Measurements from ENCODE around the gene ZNF207. TPM values are rescaled to one million over a fixed set of nuclear protein-coding genes. Genes with fewer than 3 reads are reported as not detected.

The ZNF207 gene
- 245 TPM for polyA plus RNA-seq (2013)

- H3K27me3 ChIP-seq (replicated peaks in 2 of 5; ENCODE audit: control insufficient read depth in 4 of 5, insufficient read depth in 5 of 5, low read length in 4 of 5), result no peaks in the 10 kb centered on the region
- WGBS (ENCODE audit: insufficient coverage), result 0% methylated on average over 29 of the region's 47 CpGs
- CTCF ChIA-PET, result interaction anchor here (1.3 to 1.8 kb wide), 2 partner anchors 9 kb away, joined by 3 to 4 read pairs; no protein-coding TSS in a partner anchor
- H3K27ac ChIP-seq (ENCODE audit: insufficient read depth in 1 of 2, low read depth in 1 of 2, low read length in 2 of 2, poor library complexity in 1 of 2, severe bottlenecking in 2 of 2), result peak within 1 kb of the TSS; percentile 99
- H3K9me3 ChIP-seq (ENCODE audit: control extremely low read depth in 1 of 5, control insufficient read depth in 4 of 5, insufficient read depth in 2 of 5, low read depth in 1 of 5, low read length in 4 of 5), result no peaks in the 10 kb centered on the region
- peak; percentile 97 to 98 (median 98) for DNase-seq
- peak within 1 kb of the TSS; percentile 92 to 100 (median 99) for H3K4me3 ChIP-seq (ENCODE audit: control insufficient read depth in 1 of 7, extremely low read depth in 1 of 7, insufficient read depth in 4 of 7, low read depth in 2 of 7, low read length in 6 of 7)
- H3K36me3 ChIP-seq (ENCODE audit: control insufficient read depth in 4 of 4, insufficient read depth in 4 of 4, low read length in 3 of 4), result peaks cover under 1 to 24% (median 12%) of the 10 kb centered on the region in 4 experiments
- H3K4me1 ChIP-seq (ENCODE audit: control extremely low read depth in 1 of 4, control insufficient read depth in 4 of 4, insufficient read depth in 4 of 4, low read length in 3 of 4), result peaks cover 7 to 35% (median 19%) of the 10 kb centered on the region in 4 experiments
- POLR2A ChIA-PET, result interaction anchor here (0.9 to 1.1 kb wide), 2 partner anchors 8 to 9 kb away, joined by 3 to 7 read pairs; partner anchors contain the start of gene C17orf75
Observed at GRCh38 chr17:32349854-32350665, at the start of gene ZNF207. Gene ZNF207 (plus strand): TSS chr17:32350157. CDS start chr17:32350286, 129 bp downstream.

DNA sequence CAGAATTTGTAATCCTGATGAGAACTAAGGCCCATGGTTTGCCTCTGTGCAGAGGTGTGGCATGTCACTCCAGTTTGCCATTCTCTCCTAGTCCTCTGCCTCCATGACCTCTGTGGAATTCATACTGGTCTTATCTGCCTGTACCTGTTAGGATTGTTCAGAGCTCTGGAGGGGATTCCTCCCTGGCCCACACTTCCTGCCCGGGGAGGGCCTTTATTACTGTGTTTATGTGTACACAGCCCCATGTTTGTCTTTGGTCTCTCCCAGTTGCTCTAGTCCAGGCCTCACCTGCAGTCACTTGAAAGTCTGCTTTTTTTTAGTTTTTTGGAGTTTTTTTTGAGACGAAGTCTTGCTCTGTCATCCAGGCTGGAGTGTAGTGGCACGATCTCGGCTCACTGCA lies 47.9 kb upstream of the ZNF207 start:
- no peaks in the 10 kb centered on the region for H3K27me3 ChIP-seq (replicated peaks in 2 of 5; ENCODE audit: control insufficient read depth in 4 of 5, insufficient read depth in 5 of 5, low read length in 4 of 5)

GRCh38 chr17:32302860-32303649 lies 46.9 kb upstream of the ZNF207 start:
- Histone ChIP-seq H3K36me3 (ENCODE audit: control insufficient read depth in 4 of 4, insufficient read depth in 4 of 4, low read length in 3 of 4) (no peaks in the 10 kb centered on the region), H3K4me1 (ENCODE audit: control extremely low read depth in 1 of 4, control insufficient read depth in 4 of 4, insufficient read depth in 4 of 4, low read length in 3 of 4) (peaks cover 0 to 31% (median 14%) of the 10 kb centered on the region in 4 experiments), H3K4me3 (ENCODE audit: control insufficient read depth in 1 of 7, extremely low read depth in 1 of 7, insufficient read depth in 4 of 7, low read depth in 2 of 7, low read length in 6 of 7) (no peak overlapping the region), H3K9me3 (ENCODE audit: control extremely low read depth in 1 of 5, control insufficient read depth in 4 of 5, insufficient read depth in 2 of 5, low read depth in 1 of 5, low read length in 4 of 5) (no peaks in the 10 kb centered on the region), H3K27me3 (replicated peaks in 2 of 5; ENCODE audit: control insufficient read depth in 4 of 5, insufficient read depth in 5 of 5, low read length in 4 of 5) (no peaks in the 10 kb centered on the region), H3K27ac (ENCODE audit: insufficient read depth in 1 of 2, low read depth in 1 of 2, low read length in 2 of 2, poor library complexity in 1 of 2, severe bottlenecking in 2 of 2) (no peak overlapping the region)
- DNase-seq, result no peak
- CTCF ChIA-PET, result interaction anchor here (1.3 to 1.4 kb wide), 2 partner anchors 12 to 16 kb away, joined by 3 read pairs; no protein-coding TSS in a partner anchor
- POLR2A ChIA-PET, result no interaction called here
- WGBS (ENCODE audit: insufficient coverage), result 96% methylated on average over 9 of the region's 10 CpGs

More for the DNA sequence above, 47.9 kb upstream of the ZNF207 start:
- no peak for DNase-seq
- Histone ChIP-seq H3K4me3 (ENCODE audit: control insufficient read depth in 1 of 7, extremely low read depth in 1 of 7, insufficient read depth in 4 of 7, low read depth in 2 of 7, low read length in 6 of 7) (no peak overlapping the region), H3K36me3 (ENCODE audit: control insufficient read depth in 4 of 4, insufficient read depth in 4 of 4, low read length in 3 of 4) (no peaks in the 10 kb centered on the region), H3K4me1 (ENCODE audit: control extremely low read depth in 1 of 4, control insufficient read depth in 4 of 4, insufficient read depth in 4 of 4, low read length in 3 of 4) (peaks cover 0 to 23% (median 5%) of the 10 kb centered on the region in 4 experiments), H3K9me3 (ENCODE audit: control extremely low read depth in 1 of 5, control insufficient read depth in 4 of 5, insufficient read depth in 2 of 5, low read depth in 1 of 5, low read length in 4 of 5) (no peaks in the 10 kb centered on the region), H3K27ac (ENCODE audit: insufficient read depth in 1 of 2, low read depth in 1 of 2, low read length in 2 of 2, poor library complexity in 1 of 2, severe bottlenecking in 2 of 2) (no peak overlapping the region)
- CTCF ChIA-PET, result interaction anchor here (1.2 to 1.4 kb wide), 2 partner anchors 15 to 41 kb away, joined by 3 to 4 read pairs; no protein-coding TSS in a partner anchor
- 100% methylated on average over 1 of the region's 4 CpGs for WGBS (ENCODE audit: insufficient coverage)
- POLR2A ChIA-PET, result no interaction called here

- Histone ChIP-seq H3K4me1 (ENCODE audit: control extremely low read depth in 1 of 4, control insufficient read depth in 4 of 4, insufficient read depth in 4 of 4, low read length in 3 of 4) (peaks cover 0 to 33% (median 17%) of the 10 kb centered on the region in 4 experiments), H3K36me3 (ENCODE audit: control insufficient read depth in 4 of 4, insufficient read depth in 4 of 4, low read length in 3 of 4) (no peaks in the 10 kb centered on the region), H3K27me3 (replicated peaks in 2 of 5; ENCODE audit: control insufficient read depth in 4 of 5, insufficient read depth in 5 of 5, low read length in 4 of 5) (no peaks in the 10 kb centered on the region), H3K27ac (ENCODE audit: insufficient read depth in 1 of 2, low read depth in 1 of 2, low read length in 2 of 2, poor library complexity in 1 of 2, severe bottlenecking in 2 of 2) (no peak overlapping the region), H3K4me3 (ENCODE audit: control insufficient read depth in 1 of 7, extremely low read depth in 1 of 7, insufficient read depth in 4 of 7, low read depth in 2 of 7, low read length in 6 of 7) (no peak overlapping the region), H3K9me3 (ENCODE audit: control extremely low read depth in 1 of 5, control insufficient read depth in 4 of 5, insufficient read depth in 2 of 5, low read depth in 1 of 5, low read length in 4 of 5) (no peaks in the 10 kb centered on the region)
- 65% methylated on average over 2 of the region's 2 CpGs for WGBS (ENCODE audit: insufficient coverage)
- ChIA-PET POLR2A (no interaction called here), CTCF (interaction anchor here (1.3 to 1.4 kb wide), 2 partner anchors 12 to 17 kb away, joined by 3 read pairs; no protein-coding TSS in a partner anchor)
- no peak for DNase-seq
Observed at GRCh38 chr17:32303781-32304288, 46.1 kb upstream of the ZNF207 start.

DNA sequence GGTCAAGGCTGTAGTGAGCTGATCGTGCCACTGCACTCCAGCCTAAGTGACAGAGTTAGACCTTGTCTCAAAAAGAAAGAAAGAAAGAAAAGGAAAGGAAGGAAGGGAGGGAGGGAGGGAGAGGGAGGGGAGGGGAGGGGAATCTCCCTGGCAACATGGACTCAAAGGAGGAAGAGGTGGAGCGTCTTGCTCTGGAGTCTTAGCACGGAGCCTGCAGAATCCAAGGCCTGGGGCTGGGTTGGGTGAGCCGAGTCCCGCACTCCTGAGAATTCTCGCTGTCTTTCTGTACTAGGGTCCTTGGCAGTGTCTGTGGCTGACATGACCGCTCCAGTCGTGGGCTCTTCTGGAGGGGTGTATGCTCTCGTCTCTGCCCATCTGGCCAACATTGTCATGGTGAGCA lies 44.9 kb upstream of the ZNF207 start:
- Histone ChIP-seq H3K27me3 (replicated peaks in 2 of 5; ENCODE audit: control insufficient read depth in 4 of 5, insufficient read depth in 5 of 5, low read length in 4 of 5) (no peaks in the 10 kb centered on the region), H3K4me3 (ENCODE audit: control insufficient read depth in 1 of 7, extremely low read depth in 1 of 7, insufficient read depth in 4 of 7, low read depth in 2 of 7, low read length in 6 of 7) (no peak overlapping the region), H3K9me3 (ENCODE audit: control extremely low read depth in 1 of 5, control insufficient read depth in 4 of 5, insufficient read depth in 2 of 5, low read depth in 1 of 5, low read length in 4 of 5) (no peaks in the 10 kb centered on the region), H3K27ac (ENCODE audit: insufficient read depth in 1 of 2, low read depth in 1 of 2, low read length in 2 of 2, poor library complexity in 1 of 2, severe bottlenecking in 2 of 2) (no peak overlapping the region), H3K4me1 (ENCODE audit: control extremely low read depth in 1 of 4, control insufficient read depth in 4 of 4, insufficient read depth in 4 of 4, low read length in 3 of 4) (peaks cover 0 to 25% (median 17%) of the 10 kb centered on the region in 4 experiments), H3K36me3 (ENCODE audit: control insufficient read depth in 4 of 4, insufficient read depth in 4 of 4, low read length in 3 of 4) (no peaks in the 10 kb centered on the region)
- CTCF ChIA-PET, result no interaction called here
- WGBS (ENCODE audit: insufficient coverage), result 75% methylated on average over 8 of the region's 9 CpGs
- DNase-seq, result no peak
- POLR2A ChIA-PET, result no interaction called here

DNA sequence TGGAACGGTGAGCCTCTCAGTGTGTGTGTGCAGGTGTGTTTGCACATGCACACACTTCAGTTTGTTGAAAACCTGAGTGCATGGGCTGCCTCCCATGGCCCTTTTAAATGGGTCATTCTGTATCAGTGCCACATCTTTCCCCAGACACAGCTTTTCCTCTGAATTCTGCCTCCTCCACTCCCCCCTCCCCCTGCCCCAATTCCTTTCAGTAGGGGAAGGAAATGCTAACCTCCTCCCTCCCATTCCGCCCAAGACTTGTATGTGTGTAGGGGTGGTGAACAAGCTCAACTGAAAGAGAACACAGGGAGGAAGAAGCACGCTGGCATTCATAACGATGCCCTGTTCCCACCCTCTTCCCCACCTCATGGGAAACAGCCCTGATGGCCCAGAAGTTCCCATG lies 42.3 kb upstream of the ZNF207 start:
- POLR2A ChIA-PET, result no interaction called here
- H3K36me3 ChIP-seq (ENCODE audit: control insufficient read depth in 4 of 4, insufficient read depth in 4 of 4, low read length in 3 of 4), result no peaks in the 10 kb centered on the region
- CTCF ChIA-PET, result interaction anchor here (1.0 to 1.4 kb wide), 2 partner anchors 11 to 12 kb away, joined by 3 to 7 read pairs; no protein-coding TSS in a partner anchor
- H3K27ac ChIP-seq (ENCODE audit: insufficient read depth in 1 of 2, low read depth in 1 of 2, low read length in 2 of 2, poor library complexity in 1 of 2, severe bottlenecking in 2 of 2), result no peak overlapping the region
- no peaks in the 10 kb centered on the region for H3K9me3 ChIP-seq (ENCODE audit: control extremely low read depth in 1 of 5, control insufficient read depth in 4 of 5, insufficient read depth in 2 of 5, low read depth in 1 of 5, low read length in 4 of 5)
- H3K4me3 ChIP-seq (ENCODE audit: control insufficient read depth in 1 of 7, extremely low read depth in 1 of 7, insufficient read depth in 4 of 7, low read depth in 2 of 7, low read length in 6 of 7), result peak overlapping the region in 1 of 7 experiments; percentile 16
- DNase-seq, result no peak
- 13% methylated on average over 3 of the region's 4 CpGs for WGBS (ENCODE audit: insufficient coverage)
- no peaks in the 10 kb centered on the region for H3K27me3 ChIP-seq (replicated peaks in 2 of 5; ENCODE audit: control insufficient read depth in 4 of 5, insufficient read depth in 5 of 5, low read length in 4 of 5)
- H3K4me1 ChIP-seq (ENCODE audit: control extremely low read depth in 1 of 4, control insufficient read depth in 4 of 4, insufficient read depth in 4 of 4, low read length in 3 of 4), result peaks cover 0 to 25% (median 17%) of the 10 kb centered on the region in 4 experiments
